ENCODE data around the gene ALDH1A3.

- no peak for TF ChIP-seq POLR2A (IDR thresholded peaks at IDR 0.05; ENCODE audit: low read length)
- no peak for TF ChIP-seq GATA1 (IDR thresholded peaks at IDR 0.05; ENCODE audit: low read depth, low read length)
Observed at GRCh38 chr15:100889385-100890050, 9.9 kb downstream of the ALDH1A3 start.

All from erythroblast (primary cell).